Measurements from ENCODE around the gene RPTN. TPM values are rescaled to one million over a fixed set of nuclear protein-coding genes. Genes with fewer than 3 reads are reported as not detected.
"Not testable (repeated sequence)": the region's sequence is repeated elsewhere in the genome, so short reads cannot be mapped to it uniquely, and the experiment has no call there.

RPTN gene
- total and polyA plus RNA-seq, 4 donors: not detected

DNA sequence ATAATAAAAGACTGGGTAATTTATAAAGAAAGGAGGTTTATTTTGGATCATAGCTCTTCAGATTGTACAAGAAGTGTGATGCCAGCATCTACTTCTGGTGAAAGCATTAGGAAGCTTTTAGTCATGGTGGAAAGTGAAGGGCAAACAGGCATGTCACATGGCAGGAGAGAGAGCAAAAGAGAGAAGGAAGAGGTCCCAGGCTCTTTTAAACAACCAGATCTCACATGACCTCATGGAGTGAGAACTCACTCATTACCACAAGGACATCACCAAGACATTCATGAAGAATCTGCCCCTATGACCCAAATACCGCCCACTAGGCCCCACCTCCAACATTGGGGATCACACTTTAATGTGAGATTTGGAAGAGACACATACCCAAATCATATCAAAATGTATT, 10.0 kb downstream of the RPTN start:
- Histone ChIP-seq H3K36me3 (ENCODE audit: control insufficient read depth in 1 of 2, insufficient read depth in 2 of 2, low read length in 1 of 2) (no peaks in the 10 kb centered on the region), H3K27me3 (ENCODE audit: control insufficient read depth in 1 of 2, insufficient read depth in 2 of 2, low read length in 1 of 2) (no peaks in the 10 kb centered on the region), H3K4me3 (ENCODE audit: low read length in 2 of 2) (no peak overlapping the region), H3K9me3 (ENCODE audit: control insufficient read depth, low read length) (peaks cover 5% of the 10 kb centered on the region), H3K4me1 (ENCODE audit: control insufficient read depth in 1 of 2, insufficient read depth in 2 of 2, low read length in 2 of 2) (no peaks in the 10 kb centered on the region), H3K27ac (ENCODE audit: low read depth in 1 of 2, low read length in 2 of 2) (no peak overlapping the region)
- no peak for ATAC-seq (ENCODE audit: low FRiP score)
- DNase-seq: no peak
- intact Hi-C loops (cut with DNase I): no loop called here
- WGBS, 2 donors: 58 to 73% methylated on average over 1 of the region's 1 CpG

GRCh38 chr1:152148051-152148450, 11.0 kb downstream of the RPTN start:
- no peaks in the 10 kb centered on the region for H3K36me3 ChIP-seq (ENCODE audit: control insufficient read depth in 1 of 2, insufficient read depth in 2 of 2, low read length in 1 of 2)
- DNase-seq (no peak), ATAC-seq (ENCODE audit: low FRiP score) (no peak)
- 76 to 77% methylated on average over 3 of the region's 3 CpGs for WGBS, 2 donors
- H3K4me1 ChIP-seq (ENCODE audit: control insufficient read depth in 1 of 2, insufficient read depth in 2 of 2, low read length in 2 of 2): no peaks in the 10 kb centered on the region
- H3K27me3 ChIP-seq (ENCODE audit: control insufficient read depth in 1 of 2, insufficient read depth in 2 of 2, low read length in 1 of 2): no peaks in the 10 kb centered on the region
- H3K4me3 ChIP-seq (ENCODE audit: low read length in 2 of 2): no peak overlapping the region
- H3K27ac ChIP-seq (ENCODE audit: low read depth in 1 of 2, low read length in 2 of 2): no peak overlapping the region
- intact Hi-C loops (cut with DNase I): no loop called here
- H3K9me3 ChIP-seq (ENCODE audit: control insufficient read depth, low read length): peaks cover 5% of the 10 kb centered on the region

- no peaks in the 10 kb centered on the region for H3K4me1 ChIP-seq (ENCODE audit: control insufficient read depth in 1 of 2, insufficient read depth in 2 of 2, low read length in 2 of 2)
- no peak for ATAC-seq (ENCODE audit: low FRiP score)
- no peaks in the 10 kb centered on the region for H3K36me3 ChIP-seq (ENCODE audit: control insufficient read depth in 1 of 2, insufficient read depth in 2 of 2, low read length in 1 of 2)
- no peak overlapping the region for H3K4me3 ChIP-seq (ENCODE audit: low read length in 2 of 2)
- DNase-seq: no peak
- H3K27ac ChIP-seq (ENCODE audit: low read depth in 1 of 2, low read length in 2 of 2): no peak overlapping the region
- WGBS, 2 donors: 79% methylated on average over 4 of the region's 4 CpGs
- intact Hi-C loops (cut with DNase I): no loop called here
- H3K9me3 ChIP-seq (ENCODE audit: control insufficient read depth, low read length): peaks cover 5% of the 10 kb centered on the region
- no peaks in the 10 kb centered on the region for H3K27me3 ChIP-seq (ENCODE audit: control insufficient read depth in 1 of 2, insufficient read depth in 2 of 2, low read length in 1 of 2)
Observed at GRCh38 chr1:152145769-152146168, 13.3 kb downstream of the RPTN start.

- 91 to 92% methylated on average over 21 to 25 of the region's 25 CpGs for WGBS, 2 donors
Observed at GRCh38 chr1:152144674-152145183, 14.3 kb downstream of the RPTN start.

DNA sequence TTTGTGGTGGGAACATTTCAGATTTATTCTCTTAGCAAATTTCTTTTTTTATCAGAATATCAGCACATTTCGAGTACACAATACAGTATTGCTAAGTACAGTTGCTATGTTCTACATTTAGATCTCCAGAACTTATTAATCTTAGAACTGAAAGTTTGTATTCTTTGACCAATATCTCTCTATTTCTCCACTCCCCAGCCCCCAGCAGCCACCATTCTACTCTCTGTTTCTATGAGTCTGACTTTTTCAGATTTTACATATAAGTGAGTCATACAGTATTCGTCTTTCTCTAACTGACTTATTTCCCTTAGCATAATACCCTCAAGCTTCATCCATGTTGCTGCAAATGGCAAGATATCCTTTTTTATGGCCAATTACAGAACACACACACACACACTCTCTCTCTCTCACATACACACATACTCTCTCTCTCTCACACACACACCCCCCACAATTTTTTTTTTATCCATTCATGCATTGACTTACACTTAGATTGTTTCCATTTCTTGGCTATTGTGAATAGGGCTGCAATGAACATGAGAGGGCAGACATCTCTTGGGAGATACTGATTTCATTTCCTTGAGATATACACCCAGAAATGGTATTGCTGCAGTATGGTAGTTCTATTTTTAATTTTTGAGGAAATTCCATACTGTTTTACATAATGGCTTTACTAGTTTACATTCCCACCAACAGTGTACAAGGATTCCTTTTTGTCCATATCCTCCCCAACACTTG, 15.7 kb downstream of the RPTN start:
- ATAC-seq (ENCODE audit: low FRiP score): no peak
- Histone ChIP-seq H3K27ac (ENCODE audit: low read depth in 1 of 2, low read length in 2 of 2) (no peak overlapping the region), H3K9me3 (ENCODE audit: control insufficient read depth, low read length) (peaks cover 5% of the 10 kb centered on the region), H3K4me1 (ENCODE audit: control insufficient read depth in 1 of 2, insufficient read depth in 2 of 2, low read length in 2 of 2) (no peaks in the 10 kb centered on the region), H3K4me3 (ENCODE audit: low read length in 2 of 2) (no peak overlapping the region), H3K36me3 (ENCODE audit: control insufficient read depth in 1 of 2, insufficient read depth in 2 of 2, low read length in 1 of 2) (no peaks in the 10 kb centered on the region), H3K27me3 (ENCODE audit: control insufficient read depth in 1 of 2, insufficient read depth in 2 of 2, low read length in 1 of 2) (no peaks in the 10 kb centered on the region)
- DNase-seq: no peak
- intact Hi-C loops (cut with DNase I): loop anchor here in 1 of 2 donors (2.0 kb wide), 1 partner anchor 41 kb away; no protein-coding TSS in a partner anchor
- 49 to 52% methylated on average over 2 of the region's 2 CpGs for WGBS, 2 donors

More at GRCh38 chr1:152144674-152145183, 14.3 kb downstream of the RPTN start:
- DNase-seq; intact Hi-C loops (cut with DNase I); ATAC-seq (ENCODE audit: low FRiP score); H3K4me1 ChIP-seq (ENCODE audit: control insufficient read depth in 1 of 2, insufficient read depth in 2 of 2, low read length in 2 of 2); H3K27ac ChIP-seq (ENCODE audit: low read depth in 1 of 2, low read length in 2 of 2); H3K36me3 ChIP-seq (ENCODE audit: control insufficient read depth in 1 of 2, insufficient read depth in 2 of 2, low read length in 1 of 2); H3K4me3 ChIP-seq (ENCODE audit: low read length in 2 of 2); H3K27me3 ChIP-seq (ENCODE audit: control insufficient read depth in 1 of 2, insufficient read depth in 2 of 2, low read length in 1 of 2); H3K9me3 ChIP-seq (ENCODE audit: control insufficient read depth, low read length): not testable (repeated sequence)

DNA sequence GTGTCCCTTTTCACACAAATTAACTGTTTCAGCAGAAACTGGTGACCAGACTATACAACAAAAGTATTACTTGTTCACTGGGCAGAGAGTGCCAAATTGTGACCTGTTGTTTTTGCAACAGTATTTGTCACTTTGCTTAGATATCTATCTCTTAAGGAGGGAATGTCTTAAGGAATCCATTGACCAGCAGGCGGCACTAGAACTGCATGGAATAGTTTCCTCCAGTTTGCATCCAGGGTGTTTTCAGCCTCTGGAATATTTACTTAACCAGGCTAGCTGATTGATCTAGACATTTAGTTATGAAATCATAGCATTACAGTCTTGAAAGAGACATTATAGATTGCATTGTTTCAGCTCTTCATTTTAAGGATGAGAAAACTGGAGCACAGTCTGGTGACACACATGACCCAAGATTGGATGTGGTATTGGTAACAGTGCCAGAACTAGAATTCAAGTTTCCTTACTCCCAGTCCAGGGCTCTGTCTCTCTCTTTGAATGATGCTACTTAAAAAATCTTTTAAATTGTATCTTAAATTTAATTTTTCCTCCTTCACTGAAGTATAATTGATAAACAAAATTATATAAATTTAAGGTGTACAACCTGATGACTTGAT, 16.9 kb downstream of the RPTN start:
- ATAC-seq (ENCODE audit: low FRiP score) (no peak), DNase-seq (peak in 1 of 2 donors; percentile 58)
- Histone ChIP-seq H3K4me3 (ENCODE audit: low read length in 2 of 2) (no peak overlapping the region), H3K4me1 (ENCODE audit: control insufficient read depth in 1 of 2, insufficient read depth in 2 of 2, low read length in 2 of 2) (no peaks in the 10 kb centered on the region), H3K27me3 (ENCODE audit: control insufficient read depth in 1 of 2, insufficient read depth in 2 of 2, low read length in 1 of 2) (no peaks in the 10 kb centered on the region), H3K9me3 (ENCODE audit: control insufficient read depth, low read length) (no peaks in the 10 kb centered on the region), H3K36me3 (ENCODE audit: control insufficient read depth in 1 of 2, insufficient read depth in 2 of 2, low read length in 1 of 2) (no peaks in the 10 kb centered on the region), H3K27ac (ENCODE audit: low read depth in 1 of 2, low read length in 2 of 2) (no peak overlapping the region)
- intact Hi-C loops (cut with DNase I): loop anchor here in 1 of 2 donors (2.0 kb wide), 1 partner anchor 43 kb away; no protein-coding TSS in a partner anchor
- WGBS, 2 donors: 0 to 1% methylated on average over 1 of the region's 1 CpG

GRCh38 chr1:152137215-152137614, 21.8 kb downstream of the RPTN start:
- intact Hi-C loops (cut with DNase I): no loop called here
- H3K27me3 ChIP-seq (ENCODE audit: control insufficient read depth in 1 of 2, insufficient read depth in 2 of 2, low read length in 1 of 2): peaks cover 0 to 2% of the 10 kb centered on the region in 2 donors
- peaks cover 5% of the 10 kb centered on the region for H3K9me3 ChIP-seq (ENCODE audit: control insufficient read depth, low read length)
- no peaks in the 10 kb centered on the region for H3K4me1 ChIP-seq (ENCODE audit: control insufficient read depth in 1 of 2, insufficient read depth in 2 of 2, low read length in 2 of 2)
- H3K27ac ChIP-seq (ENCODE audit: low read depth in 1 of 2, low read length in 2 of 2): no peak overlapping the region
- no peaks in the 10 kb centered on the region for H3K36me3 ChIP-seq (ENCODE audit: control insufficient read depth in 1 of 2, insufficient read depth in 2 of 2, low read length in 1 of 2)
- no peak for ATAC-seq (ENCODE audit: low FRiP score)
- no peak for DNase-seq
- H3K4me3 ChIP-seq (ENCODE audit: low read length in 2 of 2): no peak overlapping the region

DNA sequence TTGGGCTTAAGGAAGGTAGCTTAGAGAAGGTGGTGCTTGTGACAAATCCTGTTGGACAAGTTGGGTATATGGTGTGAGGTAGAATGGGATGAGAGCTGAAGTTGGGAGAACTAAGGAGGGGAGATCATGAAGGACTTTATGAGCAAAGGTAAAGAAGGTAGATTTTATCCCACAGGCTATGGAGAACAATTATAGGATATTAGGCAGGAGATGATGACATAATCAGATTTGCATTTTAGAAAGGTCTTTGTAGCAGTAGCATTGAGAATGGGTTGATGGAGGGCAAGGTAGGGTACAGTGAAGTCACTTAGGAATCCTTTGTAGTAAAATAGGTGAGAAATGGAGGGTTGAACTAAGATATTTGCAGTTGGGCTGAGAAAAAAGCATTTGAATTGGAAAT, 28.8 kb downstream of the RPTN start:
- H3K27ac ChIP-seq (ENCODE audit: low read depth in 1 of 2, low read length in 2 of 2): no peak overlapping the region
- peaks cover 9% of the 10 kb centered on the region for H3K9me3 ChIP-seq (ENCODE audit: control insufficient read depth, low read length)
- no peak overlapping the region for H3K4me3 ChIP-seq (ENCODE audit: low read length in 2 of 2)
- H3K4me1 ChIP-seq (ENCODE audit: control insufficient read depth in 1 of 2, insufficient read depth in 2 of 2, low read length in 2 of 2): no peaks in the 10 kb centered on the region
- no peak for DNase-seq
- H3K27me3 ChIP-seq (ENCODE audit: control insufficient read depth in 1 of 2, insufficient read depth in 2 of 2, low read length in 1 of 2): peaks cover 0 to 2% of the 10 kb centered on the region in 2 donors
- no peaks in the 10 kb centered on the region for H3K36me3 ChIP-seq (ENCODE audit: control insufficient read depth in 1 of 2, insufficient read depth in 2 of 2, low read length in 1 of 2)
- ATAC-seq (ENCODE audit: low FRiP score): no peak
- intact Hi-C loops (cut with DNase I): no loop called here

- Histone ChIP-seq H3K27ac (ENCODE audit: low read depth in 1 of 2, low read length in 2 of 2) (no peak overlapping the region), H3K27me3 (ENCODE audit: control insufficient read depth in 1 of 2, insufficient read depth in 2 of 2, low read length in 1 of 2) (peaks cover 0 to 2% of the 10 kb centered on the region in 2 donors), H3K4me3 (ENCODE audit: low read length in 2 of 2) (no peak overlapping the region), H3K36me3 (ENCODE audit: control insufficient read depth in 1 of 2, insufficient read depth in 2 of 2, low read length in 1 of 2) (no peaks in the 10 kb centered on the region), H3K9me3 (ENCODE audit: control insufficient read depth, low read length) (peaks cover 6% of the 10 kb centered on the region), H3K4me1 (ENCODE audit: control insufficient read depth in 1 of 2, insufficient read depth in 2 of 2, low read length in 2 of 2) (no peaks in the 10 kb centered on the region)
- DNase-seq (no peak), ATAC-seq (ENCODE audit: low FRiP score) (no peak)
- intact Hi-C loops (cut with DNase I): no loop called here
Observed at GRCh38 chr1:152127673-152128072, 31.4 kb downstream of the RPTN start.

Measured in aorta (tissue), 5 donors.